OCI-M1 (cell line): ENCODE results near the gene NPFFR1.
"Not testable (repeated sequence)": the region's sequence is repeated elsewhere in the genome, so short reads cannot be mapped to it uniquely, and the experiment has no call there.

Experiments
- DNase-seq: peaks from one replicate; lab custom pipeline; 2025; lab: John Stamatoyannopoulos, UW

Gene NPFFR1

DNA sequence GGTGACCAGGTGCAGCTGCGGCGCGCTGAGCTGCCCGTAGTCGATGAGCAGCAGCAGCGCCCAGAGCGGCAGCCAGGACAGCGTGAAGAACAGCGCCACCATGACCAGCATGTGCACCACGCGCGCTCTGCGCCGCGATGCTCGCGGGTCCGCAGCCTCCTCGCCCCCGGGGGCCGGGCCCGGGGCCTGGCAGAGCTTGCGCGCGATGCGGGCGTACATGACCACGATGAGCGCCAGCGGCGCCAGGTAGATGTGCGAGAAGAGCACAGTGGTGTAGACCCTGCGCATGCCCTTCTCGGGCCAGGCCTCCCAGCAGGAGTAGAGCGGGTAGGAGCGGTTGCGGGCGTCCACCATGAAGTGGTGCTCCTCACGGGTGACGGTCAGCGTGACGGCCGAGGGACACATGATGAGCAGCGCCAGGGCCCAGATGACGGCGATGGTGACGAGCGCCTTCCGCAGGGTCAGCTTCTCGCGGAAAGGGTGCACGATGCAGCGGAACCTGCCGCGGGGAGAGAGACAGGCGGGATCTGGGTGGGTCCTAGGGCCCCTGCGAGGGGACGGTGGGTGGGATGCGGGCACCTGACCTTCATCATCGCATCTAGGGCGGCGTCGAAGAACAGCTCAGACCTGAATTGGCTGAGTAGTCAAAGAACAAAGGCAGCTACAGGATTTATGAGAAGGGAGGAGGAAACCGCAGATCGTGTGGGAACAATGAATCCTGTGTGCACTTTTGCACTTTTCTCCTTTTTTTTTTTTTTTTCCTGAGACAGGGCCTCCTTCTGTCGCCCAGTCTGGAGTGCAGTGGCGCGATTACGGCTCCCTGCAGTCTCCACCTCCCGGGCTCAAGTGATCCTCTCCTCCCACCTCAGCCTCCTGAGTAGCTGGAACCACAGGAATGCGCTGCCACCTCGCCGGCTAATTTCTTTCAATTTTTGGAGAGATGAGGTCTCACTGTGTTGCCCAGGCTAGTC is 28.2 kb downstream of the NPFFR1 start:
- DNase-seq: no peak

DNA sequence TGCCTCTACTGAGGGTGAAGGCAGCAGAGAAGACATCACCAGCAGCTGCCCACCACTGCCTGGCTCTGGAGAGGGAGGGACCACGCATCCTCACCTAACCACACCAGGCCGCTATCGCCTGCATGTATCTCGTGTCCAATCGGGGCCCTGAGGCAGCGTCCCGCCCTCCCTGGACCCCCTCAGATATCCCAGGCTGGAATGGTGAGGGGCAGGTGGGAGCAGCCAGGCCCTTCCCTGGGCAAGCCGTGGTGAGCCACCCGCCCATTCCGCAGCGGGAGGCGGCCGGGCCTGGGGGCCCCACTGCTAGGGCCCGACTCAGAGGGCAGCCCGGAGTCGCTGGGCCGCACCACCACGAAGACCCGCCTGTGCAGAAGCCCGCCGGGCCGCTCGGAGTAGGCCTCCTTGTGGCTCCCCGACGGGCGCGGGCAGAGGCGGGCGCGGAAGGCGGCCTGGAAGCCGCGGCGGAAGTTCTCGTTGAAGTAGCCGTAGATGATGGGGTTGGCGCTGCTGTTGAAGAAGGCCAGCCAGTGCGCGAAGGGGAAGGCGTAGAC is 29.0 kb downstream of the NPFFR1 start:
- DNase-seq: no peak

DNA sequence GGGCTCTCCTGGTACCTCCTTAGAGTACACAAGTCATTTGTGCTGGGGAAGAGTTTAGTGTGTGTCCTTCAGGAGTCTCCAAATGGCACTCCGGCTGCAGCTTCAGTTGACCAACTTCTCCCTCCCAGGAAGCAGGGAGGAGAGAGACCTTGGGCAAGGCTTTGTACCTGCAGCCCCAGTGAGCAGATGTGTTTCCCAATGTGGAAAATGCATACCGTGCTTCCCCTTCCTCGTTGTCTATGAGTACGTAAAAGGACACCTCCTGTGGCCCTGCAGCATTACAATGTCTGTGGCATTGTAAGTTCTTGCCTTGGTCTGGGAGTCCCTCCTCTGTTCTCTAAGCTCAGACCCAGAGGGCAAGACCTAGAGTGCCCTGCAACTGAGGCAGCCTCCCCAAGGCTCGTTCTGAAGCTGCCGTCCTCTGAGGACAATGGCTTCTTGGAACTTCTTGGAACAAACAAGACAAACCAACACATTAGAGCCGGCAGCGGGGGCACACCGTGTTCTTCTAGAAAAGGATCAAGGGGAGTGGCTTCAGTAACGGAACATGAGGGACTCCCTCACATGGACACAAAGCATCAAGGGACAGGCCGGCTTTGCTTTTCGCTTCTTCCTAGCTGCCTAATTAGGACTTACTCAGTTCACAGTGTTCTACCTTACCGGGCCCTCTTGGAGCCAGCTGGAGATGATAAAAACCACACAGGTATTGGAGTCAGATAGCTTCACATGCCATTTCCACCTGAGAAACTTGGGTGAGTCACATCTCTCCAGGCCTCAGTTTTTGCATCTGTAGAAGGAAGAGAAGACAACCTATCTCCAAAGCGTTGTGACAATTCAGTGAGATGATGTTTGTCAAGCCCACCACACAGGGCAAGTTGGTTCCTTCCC is 29.7 kb downstream of the NPFFR1 start:
- no peak for DNase-seq

DNA sequence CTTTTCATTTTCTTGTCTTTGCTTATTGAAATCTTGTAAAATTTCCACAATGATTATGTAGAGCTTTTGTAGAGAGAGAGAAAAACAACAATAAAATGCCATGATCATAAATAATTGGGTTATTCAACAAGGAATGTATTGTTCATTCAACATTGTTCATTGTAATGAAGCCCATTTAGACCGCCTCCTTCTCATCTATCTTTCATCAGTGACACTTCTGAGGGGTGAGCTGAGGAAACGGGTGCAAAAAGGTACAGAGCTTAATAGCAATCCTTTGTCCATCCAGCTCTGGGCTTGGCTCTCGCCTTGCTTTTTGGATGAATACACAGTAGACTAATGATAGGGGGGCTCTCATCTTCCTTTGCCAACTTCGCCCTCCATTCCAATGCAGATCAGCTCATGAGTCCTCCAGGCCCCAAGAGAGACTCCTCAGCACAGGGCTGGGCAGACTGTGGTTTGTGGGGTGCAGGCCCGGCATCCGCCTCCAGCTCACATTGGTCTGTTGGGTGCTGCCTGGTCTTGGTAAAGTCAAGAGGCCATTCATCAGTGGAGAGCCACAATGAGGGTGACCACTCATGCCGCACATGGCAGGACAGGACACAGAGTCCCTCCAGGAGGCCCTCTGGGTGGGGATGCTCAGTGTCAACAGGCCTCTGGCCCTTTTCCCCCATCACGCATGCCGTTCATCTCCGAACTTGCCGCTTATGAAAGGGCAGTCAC is 32.7 kb downstream of the NPFFR1 start:
- DNase-seq: no peak

DNA sequence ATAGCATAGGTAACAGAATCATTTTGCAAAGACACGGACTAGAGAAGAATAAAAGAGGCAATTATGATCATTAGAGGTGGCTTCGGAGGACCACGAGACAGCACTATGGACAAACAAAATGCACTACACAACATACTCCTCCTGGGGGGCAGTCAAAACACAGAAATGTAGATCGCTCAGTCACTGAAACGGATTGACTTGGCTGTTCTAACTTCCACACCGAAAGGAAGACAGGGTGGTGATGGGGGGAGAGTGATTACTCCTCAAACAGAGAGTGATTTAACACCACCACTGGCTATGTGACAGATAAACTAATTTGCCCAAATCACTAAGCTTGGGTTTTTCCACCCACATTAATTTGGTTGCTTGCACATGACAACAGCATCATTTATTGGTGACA is 36.4 kb downstream of the NPFFR1 start:
- DNase-seq: no peak

DNA sequence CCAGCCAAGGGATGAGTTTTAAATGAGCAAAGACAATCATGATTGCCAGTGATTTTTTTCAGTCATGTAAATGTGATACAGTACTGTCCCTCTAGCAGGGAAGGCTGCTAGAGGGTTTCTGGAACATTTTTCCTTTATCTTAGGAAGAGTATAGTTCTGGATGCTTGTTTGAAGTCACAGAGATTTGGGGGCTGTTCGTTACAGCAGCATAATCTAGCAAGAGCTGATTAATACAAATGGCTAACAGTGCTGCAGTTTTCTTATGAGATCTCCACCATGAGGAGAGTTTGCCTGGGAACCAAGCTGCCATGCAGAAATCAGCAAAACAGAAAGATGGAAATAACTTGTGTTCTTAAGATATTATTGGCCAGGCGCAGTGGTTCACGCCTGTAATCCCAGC is 42.7 kb downstream of the NPFFR1 start:
- DNase-seq: no peak

DNA sequence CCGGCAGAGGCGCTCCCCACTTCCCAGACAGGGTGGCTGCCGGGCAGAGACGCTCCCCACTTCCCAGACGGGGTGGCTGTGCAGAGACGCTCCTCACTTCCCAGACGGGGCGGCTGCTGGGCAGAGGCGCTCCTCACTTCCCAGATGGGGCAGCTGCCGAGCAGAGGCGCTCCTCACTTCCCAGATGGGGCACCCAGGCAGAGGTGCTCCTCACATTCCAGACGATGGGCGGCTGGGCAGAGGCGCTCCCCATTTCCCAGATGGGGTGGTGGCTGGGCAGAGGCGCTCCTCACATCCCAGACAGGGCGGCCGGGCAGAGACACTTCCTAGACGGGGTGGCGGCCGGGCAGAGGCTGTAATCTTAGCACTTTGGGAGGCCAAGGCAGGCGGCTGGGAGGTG is 43.8 kb downstream of the NPFFR1 start:
- DNase-seq: not testable (repeated sequence)

DNA sequence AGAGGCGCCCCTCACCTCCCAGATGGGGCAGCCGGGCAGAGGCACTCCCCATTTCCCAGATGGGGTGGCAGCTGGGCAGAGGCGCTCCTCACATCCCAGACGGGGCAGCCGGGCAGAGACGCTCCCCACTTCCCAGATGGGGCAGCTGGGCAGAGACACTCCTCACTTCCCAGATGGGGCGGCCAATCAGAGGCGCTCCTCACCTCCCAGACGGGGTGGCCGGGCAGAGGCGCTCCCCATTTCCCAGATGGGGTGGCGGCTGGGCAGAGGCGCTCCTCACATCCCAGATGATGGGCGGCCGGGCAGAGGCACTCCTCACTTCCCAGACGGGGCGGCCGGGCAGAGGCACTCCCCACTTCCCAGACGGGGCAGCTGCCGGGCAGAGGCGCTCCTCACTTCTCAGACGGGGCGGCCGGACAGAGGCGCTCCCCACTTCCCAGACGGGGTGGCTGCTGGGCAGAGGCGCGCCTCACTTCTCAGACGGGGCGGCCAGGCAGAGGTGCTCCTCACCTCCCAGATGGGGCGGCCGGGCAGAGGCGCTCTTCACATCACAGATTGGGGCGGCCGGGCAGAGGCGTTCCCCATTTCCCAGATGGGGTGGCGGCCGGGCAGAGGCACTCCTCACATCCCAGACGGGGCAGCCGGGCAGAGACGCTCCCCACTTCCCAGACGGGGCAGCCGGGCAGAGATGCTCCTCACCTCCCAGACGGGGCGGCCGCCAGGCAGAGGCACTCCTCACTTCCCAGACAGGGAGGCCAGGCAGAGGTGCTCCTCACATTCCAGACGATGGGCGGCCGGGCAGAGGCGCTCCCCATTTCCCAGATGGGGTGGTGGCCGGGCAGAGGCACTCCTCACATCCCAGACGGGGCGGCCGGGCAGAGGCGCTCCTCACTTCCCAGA is 44.5 kb downstream of the NPFFR1 start:
- not testable (repeated sequence) for DNase-seq

DNA sequence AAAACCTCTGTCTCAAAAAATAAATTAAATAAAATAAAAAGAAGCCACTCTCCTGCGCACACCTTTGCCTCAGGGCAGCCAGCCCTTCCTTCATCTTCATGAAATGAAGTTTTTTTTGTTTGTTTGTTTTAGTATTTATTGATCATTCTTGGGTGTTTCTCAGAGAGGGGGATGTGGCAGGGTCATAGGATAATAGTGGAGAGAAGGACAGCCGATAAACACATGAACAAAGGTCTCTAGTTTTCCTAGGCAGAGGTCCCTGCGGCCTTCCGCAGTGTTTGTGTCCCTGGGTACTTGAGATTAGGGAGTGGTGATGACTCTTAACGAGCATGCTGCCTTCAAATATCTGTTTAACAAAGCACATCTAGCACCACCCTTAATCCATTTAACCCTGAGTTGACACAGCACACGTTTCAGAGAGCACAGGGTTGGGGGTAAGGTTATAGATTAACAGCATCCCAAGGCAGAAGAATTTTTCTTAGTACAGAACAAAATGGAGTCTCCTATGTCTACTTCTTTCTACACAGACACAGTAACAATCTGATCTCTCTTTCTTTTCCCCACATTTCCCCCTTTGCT is 45.8 kb downstream of the NPFFR1 start:
- not testable (repeated sequence) for DNase-seq

DNA sequence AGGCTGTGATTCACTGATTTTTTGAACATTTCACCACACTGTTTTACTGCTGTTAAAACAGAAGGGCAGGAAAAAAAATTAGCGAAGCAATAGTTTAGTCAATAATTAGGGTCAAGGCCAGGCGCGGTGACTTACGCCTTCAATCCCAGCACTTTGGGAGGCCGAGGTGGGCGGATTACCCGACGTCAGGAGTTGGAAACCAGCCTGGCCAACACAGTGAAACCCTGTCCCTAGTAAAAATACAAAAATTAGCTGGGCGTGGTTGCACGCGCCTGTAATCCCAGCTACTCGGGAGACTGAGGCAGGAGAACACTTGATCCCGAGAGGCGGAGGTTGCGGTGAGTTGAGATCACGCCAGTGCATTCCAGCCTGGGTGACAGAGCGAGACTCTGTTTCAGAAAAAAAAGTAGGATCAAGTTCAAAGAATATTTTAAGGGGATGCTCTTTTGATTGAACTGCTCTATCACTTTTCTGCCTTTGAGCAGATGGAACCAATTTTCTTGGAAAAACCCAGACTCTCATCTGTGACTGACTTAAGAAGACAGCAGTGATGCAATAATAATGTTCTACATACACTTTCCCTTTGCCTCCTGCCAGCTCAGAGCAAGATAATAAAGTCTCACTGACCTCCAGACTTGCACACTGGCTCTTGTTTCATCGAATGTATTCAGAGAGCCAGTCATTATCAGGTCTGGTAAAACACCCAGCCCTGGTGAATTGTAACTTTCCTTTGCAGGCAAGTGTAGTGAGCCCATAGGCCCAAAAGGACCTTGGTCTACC is 48.9 kb downstream of the NPFFR1 start:
- DNase-seq: peak; percentile 90

DNA sequence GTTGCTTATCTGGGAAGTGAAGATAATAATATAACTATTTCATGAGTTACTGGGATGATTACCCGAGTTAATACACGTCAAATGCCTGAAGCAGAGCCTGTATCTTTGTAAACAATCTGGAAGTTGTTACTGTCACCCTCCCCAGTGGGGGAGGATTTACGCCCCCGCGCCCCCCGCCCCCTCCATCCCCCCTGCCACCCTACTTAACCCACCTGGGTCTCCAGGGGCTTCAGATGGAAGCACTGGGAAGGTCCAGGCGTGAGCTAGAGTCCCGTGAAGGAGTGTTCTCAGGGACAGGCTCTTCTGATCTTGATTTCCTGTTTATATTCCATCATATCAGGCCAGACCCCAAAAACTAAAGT is 49.9 kb downstream of the NPFFR1 start:
- DNase-seq: no peak

DNA sequence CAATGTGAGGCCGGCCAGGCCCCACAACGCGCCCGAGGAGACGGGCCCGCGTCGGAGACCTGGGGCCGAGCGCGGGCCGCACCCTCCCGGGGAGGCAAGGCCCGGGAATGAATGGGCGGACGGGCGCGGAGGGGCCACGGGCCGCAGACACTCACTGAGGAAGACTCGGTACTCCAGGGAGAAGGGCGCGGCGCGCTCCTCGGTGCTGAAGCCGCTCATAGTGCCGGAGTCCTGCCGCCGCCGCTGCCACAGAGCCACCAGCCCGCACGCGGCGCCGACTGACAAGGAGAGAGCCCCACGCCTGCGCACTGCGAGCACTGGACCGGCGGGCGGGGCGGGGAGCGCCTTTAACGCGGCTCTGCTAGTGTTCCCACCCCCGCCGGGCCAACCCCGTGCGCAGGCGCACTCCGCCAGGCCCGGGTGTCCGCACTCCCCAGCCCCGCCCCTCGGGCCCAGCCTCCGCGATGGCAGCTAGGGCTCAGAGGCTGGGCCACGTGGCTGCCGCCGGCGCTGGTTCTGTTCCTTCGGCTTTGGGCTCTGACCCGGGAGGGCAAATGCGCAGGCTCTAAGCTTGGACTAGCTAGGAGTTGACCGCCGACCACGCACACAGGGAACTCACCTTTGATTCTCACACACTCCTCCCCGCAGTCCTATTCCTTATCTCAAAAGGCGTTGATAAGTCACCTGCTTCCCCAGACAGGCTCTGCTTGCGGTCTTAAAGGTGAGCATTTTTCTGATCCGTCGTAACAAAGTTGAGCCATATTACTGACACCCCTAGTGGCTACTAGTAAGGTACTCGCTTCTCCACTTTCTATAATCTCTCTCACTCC is 50.5 kb downstream of the NPFFR1 start, which contains the start of gene PPA1:
TSS of gene PPA1 (minus strand) at position 321 of the 830 bp plus-strand sequence. CDS start at position 219, 102 bp downstream.
- DNase-seq: peak; percentile 99

DNA sequence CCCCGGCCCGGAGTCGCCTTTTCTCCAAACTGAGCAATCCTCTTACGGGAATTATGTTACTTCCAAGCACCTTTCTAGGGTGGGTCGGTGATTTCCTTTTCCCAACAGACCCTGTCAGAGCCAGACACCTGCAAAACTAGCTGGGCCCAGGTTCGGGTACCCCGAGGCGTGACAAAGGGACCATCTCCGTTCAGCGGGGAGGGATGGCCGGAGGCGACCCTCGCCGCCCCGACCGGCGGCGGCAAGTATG is 51.0 kb downstream of the NPFFR1 start:
- DNase-seq: no peak

DNA sequence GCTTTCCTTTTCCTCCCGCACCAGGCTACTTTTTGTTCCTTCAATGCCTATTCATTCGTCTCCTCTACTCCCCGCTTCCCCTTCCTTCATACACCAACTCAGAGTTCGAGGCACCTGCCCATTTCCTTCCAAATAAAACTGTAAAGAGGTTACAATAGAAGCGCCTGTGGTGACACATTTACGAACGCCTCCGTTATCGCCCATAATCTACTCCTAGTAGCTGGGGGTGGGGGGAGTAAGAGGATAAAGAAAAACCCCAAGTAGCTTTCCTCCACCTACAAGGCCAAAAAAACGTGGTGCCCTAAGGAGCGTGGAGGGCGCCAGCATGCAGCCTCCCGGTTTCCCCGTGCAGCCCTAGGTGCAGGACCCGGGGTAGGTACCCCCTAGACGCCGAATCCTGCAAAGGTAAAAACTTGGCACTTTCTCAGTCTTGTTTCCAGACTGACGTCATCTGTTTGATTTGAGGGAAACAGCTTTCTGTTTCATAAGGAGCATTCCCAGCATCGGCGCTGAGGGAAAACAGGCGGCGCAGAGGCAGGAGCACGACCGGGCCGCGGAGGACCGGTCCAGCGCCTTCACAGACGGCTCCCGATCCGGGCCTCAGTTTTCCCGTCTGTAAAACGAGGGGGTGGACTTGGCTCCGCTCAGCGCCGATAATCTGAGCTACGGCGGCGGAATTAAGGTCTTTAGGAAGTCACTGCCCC is 51.5 kb downstream of the NPFFR1 start:
- DNase-seq: peak; percentile 74

DNA sequence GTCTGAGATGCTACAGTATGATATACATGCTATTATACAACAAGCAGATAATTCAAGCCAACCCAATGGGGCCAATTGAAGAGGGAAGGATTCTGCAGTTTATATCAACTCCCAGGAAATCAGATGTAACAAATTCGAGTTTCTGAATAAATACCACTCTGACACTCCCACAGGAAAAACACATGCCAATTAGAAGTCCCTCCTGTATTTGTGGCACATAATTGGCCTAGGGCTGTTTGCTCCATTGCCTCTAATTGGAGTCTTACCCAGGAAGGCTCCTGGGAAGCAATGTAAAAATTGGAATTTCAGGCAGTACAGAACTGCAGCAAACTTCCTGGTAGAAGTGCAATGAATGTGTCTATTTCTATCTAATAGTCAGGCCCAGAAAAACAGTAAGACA is 55.3 kb downstream of the NPFFR1 start:
- DNase-seq: no peak

DNA sequence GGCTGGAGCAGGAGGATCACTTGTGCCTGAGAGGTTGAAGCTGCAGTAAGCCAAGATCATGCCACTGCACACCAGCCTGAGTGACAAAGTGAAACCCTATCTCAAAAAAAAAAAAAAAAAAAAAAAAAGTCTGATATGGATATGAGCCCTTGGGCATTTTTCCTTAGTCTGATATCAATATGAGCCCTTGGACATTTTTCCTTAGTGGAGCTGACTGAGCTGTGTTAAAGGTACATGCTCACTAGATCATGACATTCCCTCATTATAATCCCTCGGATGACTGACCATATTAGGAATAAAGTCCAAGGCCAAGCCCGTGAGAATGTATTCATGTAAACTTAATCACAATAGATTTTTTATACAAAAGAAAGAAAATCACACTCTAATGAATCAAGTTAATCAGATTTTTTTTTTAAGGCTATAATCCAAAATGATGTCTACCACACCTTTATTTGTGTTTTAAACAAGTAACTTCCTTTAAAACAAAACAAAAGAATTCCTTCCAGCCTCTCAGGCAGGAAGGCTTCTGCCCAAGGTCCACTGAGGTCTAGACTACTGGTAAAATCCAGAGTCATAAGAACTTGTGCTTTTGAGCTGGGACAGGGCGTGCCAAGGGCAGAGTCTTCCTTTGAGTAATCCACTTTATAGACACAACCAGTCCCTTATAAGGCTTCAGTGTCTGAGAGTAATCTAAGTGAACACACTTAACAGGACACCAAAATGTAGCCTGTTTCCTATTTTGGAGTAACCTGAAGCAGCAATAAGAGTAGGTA is 56.1 kb downstream of the NPFFR1 start:
- peak; percentile 17 for DNase-seq

DNA sequence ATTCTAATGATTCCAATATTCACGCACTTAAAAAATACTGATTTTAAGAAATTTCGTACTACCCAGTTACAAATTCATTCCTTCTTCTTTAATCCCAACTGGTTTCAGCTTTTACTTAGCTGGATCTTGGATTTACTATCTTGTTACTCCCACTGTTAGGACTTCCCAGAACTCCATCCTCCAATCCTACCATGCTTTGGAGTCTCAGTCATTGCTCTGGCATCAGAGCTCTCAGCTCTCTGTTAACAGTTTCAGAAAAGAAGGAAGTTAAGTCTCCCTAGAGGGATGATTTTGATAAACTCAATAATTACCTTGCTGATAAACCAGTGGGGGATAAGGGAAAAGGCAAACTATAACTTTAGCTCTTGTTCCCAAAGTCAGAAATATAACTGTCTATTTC is 60.1 kb downstream of the NPFFR1 start:
- DNase-seq: peak; percentile 13
